Neural crest cell (in vitro differentiated cells): ENCODE measurements around the gene SLC25A21. TPM values are rescaled to one million over a fixed set of nuclear protein-coding genes. Genes with fewer than 3 reads are reported as not detected.

Experiments used
- DNase-seq: peaks from one replicate; pipeline ENCODE4 v3.0.0; 2021; ENCODE audit warnings: low read depth, mixed read lengths, low spot score
- H3K27ac Mint-ChIP-seq: one replicate; pipeline ENCODE4 v1.8.0; 2021; ENCODE audit warnings: mild to moderate bottlenecking, mixed read lengths; ENCODE audit not compliant: unreplicated experiment
- H3K27me3 Mint-ChIP-seq: 2 replicates; pipeline ENCODE4 v1.8.0; 2021; ENCODE audit warnings: low read depth, mild to moderate bottlenecking, mixed read lengths
- H3K36me3 Mint-ChIP-seq: 2 replicates; pipeline ENCODE4 v1.8.0; 2021; ENCODE audit warnings: low read depth, mild to moderate bottlenecking, mixed read lengths
- H3K4me1 Mint-ChIP-seq: 2 replicates; pipeline ENCODE4 v1.8.0; 2021; ENCODE audit warnings: mixed read lengths
- H3K4me3 Mint-ChIP-seq: one replicate; pipeline ENCODE4 v1.8.0; 2021; ENCODE audit warnings: mild to moderate bottlenecking, mixed read lengths
- H3K9me3 Mint-ChIP-seq: 2 replicates; pipeline ENCODE4 v1.8.0; 2021; ENCODE audit warnings: mixed read lengths
- CTCF ChIP-seq: fragments of 200-600 bp; sonication (generic); conservative IDR thresholded peaks from 2 replicates; pipeline ENCODE4 v1.5.0; 2021; ENCODE audit warnings: antibody characterized with exemption, mild to moderate bottlenecking
- total RNA-seq: library from RNA; stranded (reverse); gene quantifications from 2 replicates; pipeline ENCODE4 v1.2.1, GENCODE V29; 2021

SLC25A21 gene
- total RNA-seq, 1 donor from 2014 or later, result 2.2 TPM

GRCh38 chr14:36721877-36722276 lies 450.5 kb downstream of the SLC25A21 start:
- DNase-seq, result no peak
- no peaks in the 10 kb centered on the region for H3K4me1 Mint-ChIP-seq
- TF ChIP-seq CTCF, result no peak
- H3K27ac Mint-ChIP-seq, result no peak overlapping the region
- no peaks in the 10 kb centered on the region for H3K9me3 Mint-ChIP-seq
- H3K36me3 Mint-ChIP-seq, result no peaks in the 10 kb centered on the region
- no peaks in the 10 kb centered on the region for H3K27me3 Mint-ChIP-seq
- no peak overlapping the region for H3K4me3 Mint-ChIP-seq

DNA sequence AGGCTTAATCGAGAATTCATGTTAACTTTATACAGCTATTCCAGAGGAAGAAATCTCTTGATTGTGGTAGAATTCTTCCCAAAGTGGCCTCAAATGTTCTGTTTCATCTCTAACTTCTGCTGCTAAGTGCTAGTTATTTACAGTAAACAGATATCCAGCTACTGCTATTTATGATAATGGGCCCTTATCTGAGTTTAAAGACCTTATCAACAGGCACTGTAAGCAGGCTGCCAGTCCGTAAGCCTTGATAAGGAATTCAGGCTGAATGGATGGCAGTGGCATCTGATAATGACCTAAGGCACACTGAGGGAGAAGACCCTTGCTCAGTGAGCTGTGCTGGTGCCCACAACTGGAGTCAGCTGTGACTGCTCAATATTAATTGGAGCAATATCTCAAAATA lies 451.7 kb downstream of the SLC25A21 start:
- Mint-ChIP-seq H3K9me3 (no peaks in the 10 kb centered on the region), H3K27me3 (no peaks in the 10 kb centered on the region), H3K4me1 (no peaks in the 10 kb centered on the region), H3K27ac (no peak overlapping the region), H3K36me3 (no peaks in the 10 kb centered on the region), H3K4me3 (no peak overlapping the region)
- TF ChIP-seq CTCF, result no peak
- DNase-seq, result no peak

DNA sequence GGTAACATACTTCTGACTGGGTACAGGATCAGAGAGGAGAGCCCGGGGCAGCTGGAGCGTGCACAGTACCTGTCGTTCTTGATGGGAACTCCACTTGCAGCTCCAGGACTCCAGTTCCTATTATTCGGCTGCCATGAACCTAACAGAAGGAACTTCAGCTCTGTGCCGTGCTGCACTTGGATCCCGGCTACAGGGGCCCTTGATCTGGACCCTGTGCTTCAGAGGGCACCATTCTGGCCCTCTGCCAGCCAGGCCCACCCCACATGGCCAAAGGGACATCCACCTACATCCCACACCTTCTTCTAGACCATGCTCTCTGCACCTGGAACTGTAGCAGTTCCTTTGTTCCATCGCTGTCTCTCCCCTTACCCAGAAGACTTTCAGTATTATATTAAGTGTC lies 452.6 kb downstream of the SLC25A21 start:
- Mint-ChIP-seq H3K36me3 (no peaks in the 10 kb centered on the region), H3K4me1 (no peaks in the 10 kb centered on the region), H3K4me3 (no peak overlapping the region), H3K9me3 (no peaks in the 10 kb centered on the region), H3K27me3 (no peaks in the 10 kb centered on the region), H3K27ac (no peak overlapping the region)
- no peak for TF ChIP-seq CTCF
- DNase-seq, result no peak

DNA sequence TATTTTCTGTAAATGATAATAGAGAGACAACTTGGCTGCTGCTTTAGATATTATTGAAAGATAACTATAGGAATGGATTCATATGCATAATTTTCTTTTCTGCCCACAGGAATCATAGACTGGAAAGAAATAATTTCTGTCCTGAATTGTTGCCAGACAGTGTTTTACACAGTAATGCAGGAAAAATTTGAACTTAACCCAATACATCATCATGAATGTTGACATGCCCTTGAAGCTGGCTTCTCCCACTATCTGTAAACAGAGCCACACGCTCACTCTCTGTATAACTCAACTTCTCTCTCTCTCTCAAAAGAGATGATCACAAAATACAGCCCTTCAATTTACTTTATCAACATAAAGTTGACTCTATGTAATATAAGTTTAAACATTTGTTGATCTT lies 454.2 kb downstream of the SLC25A21 start:
- no peak overlapping the region for H3K4me3 Mint-ChIP-seq
- no peak for DNase-seq
- no peaks in the 10 kb centered on the region for H3K4me1 Mint-ChIP-seq
- H3K27ac Mint-ChIP-seq, result no peak overlapping the region
- H3K9me3 Mint-ChIP-seq, result no peaks in the 10 kb centered on the region
- no peaks in the 10 kb centered on the region for H3K36me3 Mint-ChIP-seq
- no peaks in the 10 kb centered on the region for H3K27me3 Mint-ChIP-seq
- TF ChIP-seq CTCF, result no peak

GRCh38 chr14:36717363-36717762 lies 455.0 kb downstream of the SLC25A21 start:
- H3K27ac Mint-ChIP-seq, result no peak overlapping the region
- no peak overlapping the region for H3K4me3 Mint-ChIP-seq
- H3K36me3 Mint-ChIP-seq, result no peaks in the 10 kb centered on the region
- no peaks in the 10 kb centered on the region for H3K27me3 Mint-ChIP-seq
- DNase-seq, result no peak
- no peaks in the 10 kb centered on the region for H3K4me1 Mint-ChIP-seq
- no peak for TF ChIP-seq CTCF
- H3K9me3 Mint-ChIP-seq, result no peaks in the 10 kb centered on the region
